GM23338 (cell line): ENCODE data around the gene GTF3C6. TPM values are rescaled to one million over a fixed set of nuclear protein-coding genes. Genes with fewer than 3 reads are reported as not detected.

Experiments
- ATAC-seq: fragments of 200-7000 bp; cut with Tn5 transposase; 3 replicates; pipeline ENCODE4 v1.9.1; 2020
- DNase-seq: peaks from one replicate; pipeline ENCODE4 v3.0.0-alpha.2; 2015; ENCODE audit warnings: low spot score
- H2AFZ ChIP-seq: fragments of 200-600 bp; sonication (generic); 2 replicates; pipeline ENCODE4 v1.8.0; 2016; ENCODE audit warnings: antibody characterized with exemption, mild to moderate bottlenecking, moderate library complexity
- H3F3A ChIP-seq: fragments of 200-600 bp; sonication (generic); replicated peaks from 2 replicates; pipeline ENCODE4 v1.8.0; 2017; ENCODE audit warnings: antibody characterized with exemption, mixed run types, low read depth
- H3K27ac ChIP-seq: fragments of 200-600 bp; sonication (generic); 2 replicates; pipeline ENCODE4 v1.6.1; 2016; ENCODE audit warnings: low read depth
- H3K27me3 ChIP-seq: fragments of 200-600 bp; sonication (generic); 2 replicates; pipeline ENCODE4 v1.8.0; 2016; ENCODE audit warnings: mild to moderate bottlenecking, mixed run types, moderate library complexity; ENCODE audit not compliant: insufficient read depth
- H3K36me3 ChIP-seq: fragments of 200-600 bp; sonication (generic); 2 replicates; pipeline ENCODE4 v1.8.0; 2016; ENCODE audit warnings: mild to moderate bottlenecking; ENCODE audit not compliant: insufficient read depth
- H3K4me1 ChIP-seq: fragments of 200-600 bp; sonication (generic); 2 replicates; pipeline ENCODE4 v1.8.0; 2016; ENCODE audit warnings: mild to moderate bottlenecking, moderate library complexity; ENCODE audit not compliant: insufficient read depth
- H3K4me2 ChIP-seq: fragments of 200-600 bp; sonication (generic); 2 replicates; pipeline ENCODE4 v1.7.1; 2017; ENCODE audit warnings: mixed run types
- H3K4me3 ChIP-seq: fragments of 200-600 bp; sonication (generic); 2 replicates; pipeline ENCODE4 v1.6.1; 2016; ENCODE audit warnings: mixed run types
- H3K79me2 ChIP-seq: fragments of 200-600 bp; sonication (generic); replicated peaks from 2 replicates; pipeline ENCODE4 v1.8.0; 2017; ENCODE audit warnings: mild to moderate bottlenecking; ENCODE audit not compliant: insufficient read depth
- H3K9me2 ChIP-seq: fragments of 200-600 bp; sonication (generic); 2 replicates; pipeline ENCODE4 v1.8.0; 2017; ENCODE audit not compliant: insufficient read depth
- H4K20me1 ChIP-seq: fragments of 200-600 bp; sonication (generic); replicated peaks from 2 replicates; pipeline ENCODE4 v1.8.0; 2017; ENCODE audit warnings: mild to moderate bottlenecking; ENCODE audit not compliant: insufficient read depth
- H3K27ac Mint-ChIP-seq: 2 replicates; pipeline ENCODE4 v1.8.0; 2020; ENCODE audit warnings: inconsistent platforms, mild to moderate bottlenecking, moderate library complexity, mixed read lengths
- H3K27me3 Mint-ChIP-seq: 3 replicates; pipeline ENCODE4 v1.8.0; 2022; ENCODE audit warnings: low read depth, mild to moderate bottlenecking, moderate library complexity, mixed read lengths, inconsistent platforms; ENCODE audit not compliant: insufficient read depth, poor library complexity
- H3K36me3 Mint-ChIP-seq: 3 replicates; pipeline ENCODE4 v1.8.0; 2021; ENCODE audit warnings: low read depth, mild to moderate bottlenecking, inconsistent platforms, moderate library complexity, mixed read lengths
- H3K4me1 Mint-ChIP-seq: 3 replicates; pipeline ENCODE4 v1.8.0; 2020; ENCODE audit warnings: mild to moderate bottlenecking, inconsistent platforms, mixed read lengths
- H3K4me3 Mint-ChIP-seq: 3 replicates; pipeline ENCODE4 v1.8.0; 2021; ENCODE audit warnings: moderate library complexity, mild to moderate bottlenecking, inconsistent platforms, mixed read lengths
- H3K9me3 Mint-ChIP-seq: 3 replicates; pipeline ENCODE4 v1.8.0; 2020; ENCODE audit warnings: moderate library complexity, mild to moderate bottlenecking, inconsistent platforms, mixed read lengths
- CREB1 ChIP-seq: fragments of 250-450 bp; sonication (Bioruptor Pico); IDR thresholded peaks from 2 replicates; pipeline ENCODE4 v1.5.0; 2020; ENCODE audit warnings: low read depth, mild to moderate bottlenecking, moderate library complexity
- EZH2 ChIP-seq: fragments of 200-600 bp; sonication (generic); IDR thresholded peaks from one replicate; pipeline ENCODE4 v1.8.0; 2017; ENCODE audit warnings: antibody characterized with exemption, mild to moderate bottlenecking, low read depth; ENCODE audit not compliant: unreplicated experiment
- JUNB ChIP-seq: IDR thresholded peaks from one replicate; pipeline ENCODE4 v1.6.1; 2016; ENCODE audit warnings: antibody characterized with exemption; ENCODE audit not compliant: unreplicated experiment
- NANOG ChIP-seq: IDR thresholded peaks from 2 replicates; pipeline ENCODE4 v1.6.1; 2016; ENCODE audit warnings: antibody characterized with exemption, borderline replicate concordance
- POLR2AphosphoS5 ChIP-seq: IDR thresholded peaks from 2 replicates; pipeline ENCODE4 v1.6.1; 2016; ENCODE audit warnings: antibody characterized with exemption, low read depth
- STAT1 ChIP-seq: IDR thresholded peaks from one replicate; pipeline ENCODE4 v1.6.1; 2016; ENCODE audit warnings: antibody characterized with exemption; ENCODE audit not compliant: unreplicated experiment
- ZNF114 ChIP-seq: fragments of 250-450 bp; sonication (Bioruptor Pico); IDR thresholded peaks from 2 replicates; pipeline ENCODE4 v1.5.0; 2020; ENCODE audit warnings: mild to moderate bottlenecking, moderate library complexity
- ZNF331 ChIP-seq: fragments of 250-450 bp; sonication (Bioruptor Pico); IDR thresholded peaks from 2 replicates; pipeline ENCODE4 v1.5.0; 2020; ENCODE audit warnings: low read depth, mild to moderate bottlenecking, moderate library complexity
- polyA plus RNA-seq: library from polyadenylated mRNA; unstranded; fragments of >200 nt; fragmentation: Nextera tagmentation; extraction: Ambion mirVana; gene quantifications from 2 replicates; pipeline ENCODE4 v1.2.1, GENCODE V29; 2016
- total RNA-seq: library from RNA; depleted of rRNA; stranded (reverse); fragments of >200 nt; shearing (Covaris generic); gene quantifications from 2 replicates; pipeline ENCODE4 v1.2.3, GENCODE V29; 2014
- TF ChIP-seq, protein P1 (sequence below): IDR thresholded peaks from 2 replicates; pipeline ENCODE4 v1.6.1; 2016; ENCODE audit warnings: antibody characterized with exemption
- TF ChIP-seq, protein P2 (sequence below): fragments of 250-450 bp; sonication (Bioruptor Pico); IDR thresholded peaks from 2 replicates; pipeline ENCODE4 v1.5.0; 2020; ENCODE audit warnings: mild to moderate bottlenecking, moderate library complexity
- TF ChIP-seq, protein P3 (sequence below), 2 experiments: fragments of 200-600 bp in 1 of 2; sonication (generic) in 1 of 2; conservative IDR thresholded peaks; 2 replicates each; pipeline versions ENCODE4 v1.5.1 to v1.6.1; 2016 to 2017; ENCODE audit warnings: antibody characterized with exemption in 2 of 2, low read depth in 2 of 2, mild to moderate bottlenecking in 2 of 2, moderate library complexity in 1 of 2

GTF3C6 gene
- total and polyA plus RNA-seq, 2 experiments from 2014 or later = 41.2 to 245 TPM

DNA sequence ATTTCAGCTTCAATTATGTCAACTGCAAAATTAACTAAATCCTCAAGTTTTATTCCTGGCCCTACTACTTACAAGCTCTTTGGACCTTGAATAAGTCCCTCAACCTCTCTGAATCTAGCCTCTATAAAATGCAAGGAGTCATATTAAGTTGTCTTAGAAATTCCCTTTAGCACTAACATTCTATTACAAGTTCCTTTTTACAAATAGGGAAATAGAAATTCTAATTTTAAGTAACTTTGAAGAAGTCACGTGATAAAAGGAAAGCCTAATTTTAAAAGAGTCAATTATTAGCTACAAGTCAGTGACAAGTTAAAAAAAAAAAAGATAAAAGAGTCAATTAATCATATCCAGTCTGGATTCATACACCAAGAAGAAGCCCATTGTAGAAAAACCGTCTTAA is 24.6 kb upstream of the GTF3C6 start:
- no peaks in the 10 kb centered on the region for H3K9me3 Mint-ChIP-seq
- Histone ChIP-seq H3K4me2 (no peak overlapping the region), H3K36me3 (no peaks in the 10 kb centered on the region), H4K20me1 (no peaks in the 10 kb centered on the region), H3K27ac (no peak overlapping the region), H3F3A (no peaks in the 10 kb centered on the region), H2AFZ (no peak overlapping the region), H3K27me3 (no peaks in the 10 kb centered on the region), H3K79me2 (no peaks in the 10 kb centered on the region), H3K4me3 (no peak overlapping the region), H3K4me1 (no peaks in the 10 kb centered on the region), H3K9me2 (no peaks in the 10 kb centered on the region)
- H3K4me3 Mint-ChIP-seq = no peak overlapping the region
- no peak overlapping the region for H3K27ac Mint-ChIP-seq
- no peaks in the 10 kb centered on the region for H3K4me1 Mint-ChIP-seq
- no peaks in the 10 kb centered on the region for H3K36me3 Mint-ChIP-seq
- no peak for TF ChIP-seq ZNF331
- no peak for TF ChIP-seq EZH2
- TF ChIP-seq NANOG = no peak
- no peak for ATAC-seq
- DNase-seq = no peak
- peaks cover 3% of the 10 kb centered on the region for H3K27me3 Mint-ChIP-seq

DNA sequence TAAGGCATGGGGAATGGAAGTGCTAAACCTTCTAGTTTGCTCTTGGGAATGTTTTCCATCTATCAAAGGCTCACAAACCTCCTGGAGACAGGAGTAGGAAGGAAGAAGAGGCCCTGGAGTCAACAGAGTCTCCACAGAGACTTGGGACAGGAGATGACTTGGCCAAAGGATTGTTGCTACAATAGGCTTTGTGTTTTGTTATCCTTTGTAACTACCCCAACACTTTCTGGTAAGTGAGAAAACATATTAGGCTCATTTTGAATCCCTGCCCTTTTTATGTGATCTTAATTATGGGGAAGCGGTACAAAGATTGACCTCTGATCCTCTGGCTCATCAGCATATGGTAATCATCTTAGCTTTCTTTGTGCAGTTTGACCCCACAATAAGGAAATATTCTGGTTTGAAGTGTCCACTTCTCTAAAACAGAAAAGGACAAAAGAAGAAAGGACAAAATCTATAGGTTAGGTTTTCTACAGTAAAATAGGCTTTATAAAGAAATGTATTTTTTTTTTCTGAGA is 24.1 kb upstream of the GTF3C6 start:
- Mint-ChIP-seq H3K4me3 (no peak overlapping the region), H3K27ac (no peak overlapping the region), H3K36me3 (no peaks in the 10 kb centered on the region), H3K9me3 (no peaks in the 10 kb centered on the region), H3K27me3 (peaks cover 3% of the 10 kb centered on the region), H3K4me1 (no peaks in the 10 kb centered on the region)
- H3K36me3 ChIP-seq = no peaks in the 10 kb centered on the region
- H3K27ac ChIP-seq = no peak overlapping the region
- H2AFZ ChIP-seq = no peak overlapping the region
- H3K4me3 ChIP-seq = no peak overlapping the region
- no peaks in the 10 kb centered on the region for H3K9me2 ChIP-seq
- no peak overlapping the region for H3K4me2 ChIP-seq
- H4K20me1 ChIP-seq = no peaks in the 10 kb centered on the region
- ATAC-seq (no peak), DNase-seq (no peak)
- H3K27me3 ChIP-seq = no peaks in the 10 kb centered on the region
- H3K79me2 ChIP-seq = no peaks in the 10 kb centered on the region
- H3K4me1 ChIP-seq = no peaks in the 10 kb centered on the region
- H3F3A ChIP-seq = no peaks in the 10 kb centered on the region
- TF ChIP-seq CREB1 (CRISPR knock-in tag) (no peak), EZH2 (no peak), ZNF331 (no peak), JUNB (no peak), NANOG (no peak), POLR2AphosphoS5 (no peak), STAT1 (no peak), ZNF114 (CRISPR knock-in tag) (no peak)
- TF ChIP-seq, protein P1, sequence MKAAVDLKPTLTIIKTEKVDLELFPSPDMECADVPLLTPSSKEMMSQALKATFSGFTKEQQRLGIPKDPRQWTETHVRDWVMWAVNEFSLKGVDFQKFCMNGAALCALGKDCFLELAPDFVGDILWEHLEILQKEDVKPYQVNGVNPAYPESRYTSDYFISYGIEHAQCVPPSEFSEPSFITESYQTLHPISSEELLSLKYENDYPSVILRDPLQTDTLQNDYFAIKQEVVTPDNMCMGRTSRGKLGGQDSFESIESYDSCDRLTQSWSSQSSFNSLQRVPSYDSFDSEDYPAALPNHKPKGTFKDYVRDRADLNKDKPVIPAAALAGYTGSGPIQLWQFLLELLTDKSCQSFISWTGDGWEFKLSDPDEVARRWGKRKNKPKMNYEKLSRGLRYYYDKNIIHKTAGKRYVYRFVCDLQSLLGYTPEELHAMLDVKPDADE = no peak
- TF ChIP-seq, protein P2, sequence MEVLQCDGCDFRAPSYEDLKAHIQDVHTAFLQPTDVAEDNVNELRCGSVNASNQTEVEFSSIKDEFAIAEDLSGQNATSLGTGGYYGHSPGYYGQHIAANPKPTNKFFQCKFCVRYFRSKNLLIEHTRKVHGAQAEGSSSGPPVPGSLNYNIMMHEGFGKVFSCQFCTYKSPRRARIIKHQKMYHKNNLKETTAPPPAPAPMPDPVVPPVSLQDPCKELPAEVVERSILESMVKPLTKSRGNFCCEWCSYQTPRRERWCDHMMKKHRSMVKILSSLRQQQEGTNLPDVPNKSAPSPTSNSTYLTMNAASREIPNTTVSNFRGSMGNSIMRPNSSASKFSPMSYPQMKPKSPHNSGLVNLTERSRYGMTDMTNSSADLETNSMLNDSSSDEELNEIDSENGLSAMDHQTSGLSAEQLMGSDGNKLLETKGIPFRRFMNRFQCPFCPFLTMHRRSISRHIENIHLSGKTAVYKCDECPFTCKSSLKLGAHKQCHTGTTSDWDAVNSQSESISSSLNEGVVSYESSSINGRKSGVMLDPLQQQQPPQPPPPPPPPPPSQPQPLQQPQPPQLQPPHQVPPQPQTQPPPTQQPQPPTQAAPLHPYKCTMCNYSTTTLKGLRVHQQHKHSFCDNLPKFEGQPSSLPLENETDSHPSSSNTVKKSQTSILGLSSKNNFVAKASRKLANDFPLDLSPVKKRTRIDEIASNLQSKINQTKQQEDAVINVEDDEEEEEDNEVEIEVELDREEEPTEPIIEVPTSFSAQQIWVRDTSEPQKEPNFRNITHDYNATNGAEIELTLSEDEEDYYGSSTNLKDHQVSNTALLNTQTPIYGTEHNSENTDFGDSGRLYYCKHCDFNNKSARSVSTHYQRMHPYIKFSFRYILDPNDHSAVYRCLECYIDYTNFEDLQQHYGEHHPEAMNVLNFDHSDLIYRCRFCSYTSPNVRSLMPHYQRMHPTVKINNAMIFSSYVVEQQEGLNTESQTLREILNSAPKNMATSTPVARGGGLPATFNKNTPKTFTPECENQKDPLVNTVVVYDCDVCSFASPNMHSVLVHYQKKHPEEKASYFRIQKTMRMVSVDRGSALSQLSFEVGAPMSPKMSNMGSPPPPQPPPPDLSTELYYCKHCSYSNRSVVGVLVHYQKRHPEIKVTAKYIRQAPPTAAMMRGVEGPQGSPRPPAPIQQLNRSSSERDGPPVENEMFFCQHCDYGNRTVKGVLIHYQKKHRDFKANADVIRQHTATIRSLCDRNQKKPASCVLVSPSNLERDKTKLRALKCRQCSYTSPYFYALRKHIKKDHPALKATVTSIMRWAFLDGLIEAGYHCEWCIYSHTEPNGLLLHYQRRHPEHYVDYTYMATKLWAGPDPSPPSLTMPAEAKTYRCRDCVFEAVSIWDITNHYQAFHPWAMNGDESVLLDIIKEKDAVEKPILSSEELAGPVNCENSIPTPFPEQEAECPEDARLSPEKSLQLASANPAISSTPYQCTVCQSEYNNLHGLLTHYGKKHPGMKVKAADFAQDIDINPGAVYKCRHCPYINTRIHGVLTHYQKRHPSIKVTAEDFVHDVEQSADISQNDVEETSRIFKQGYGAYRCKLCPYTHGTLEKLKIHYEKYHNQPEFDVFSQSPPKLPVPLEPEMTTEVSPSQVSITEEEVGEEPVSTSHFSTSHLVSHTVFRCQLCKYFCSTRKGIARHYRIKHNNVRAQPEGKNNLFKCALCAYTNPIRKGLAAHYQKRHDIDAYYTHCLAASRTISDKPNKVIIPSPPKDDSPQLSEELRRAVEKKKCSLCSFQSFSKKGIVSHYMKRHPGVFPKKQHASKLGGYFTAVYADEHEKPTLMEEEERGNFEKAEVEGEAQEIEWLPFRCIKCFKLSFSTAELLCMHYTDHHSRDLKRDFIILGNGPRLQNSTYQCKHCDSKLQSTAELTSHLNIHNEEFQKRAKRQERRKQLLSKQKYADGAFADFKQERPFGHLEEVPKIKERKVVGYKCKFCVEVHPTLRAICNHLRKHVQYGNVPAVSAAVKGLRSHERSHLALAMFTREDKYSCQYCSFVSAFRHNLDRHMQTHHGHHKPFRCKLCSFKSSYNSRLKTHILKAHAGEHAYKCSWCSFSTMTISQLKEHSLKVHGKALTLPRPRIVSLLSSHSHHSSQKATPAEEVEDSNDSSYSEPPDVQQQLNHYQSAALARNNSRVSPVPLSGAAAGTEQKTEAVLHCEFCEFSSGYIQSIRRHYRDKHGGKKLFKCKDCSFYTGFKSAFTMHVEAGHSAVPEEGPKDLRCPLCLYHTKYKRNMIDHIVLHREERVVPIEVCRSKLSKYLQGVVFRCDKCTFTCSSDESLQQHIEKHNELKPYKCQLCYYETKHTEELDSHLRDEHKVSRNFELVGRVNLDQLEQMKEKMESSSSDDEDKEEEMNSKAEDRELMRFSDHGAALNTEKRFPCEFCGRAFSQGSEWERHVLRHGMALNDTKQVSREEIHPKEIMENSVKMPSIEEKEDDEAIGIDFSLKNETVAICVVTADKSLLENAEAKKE (CRISPR knock-in tag) = no peak
- TF ChIP-seq, protein P3, sequence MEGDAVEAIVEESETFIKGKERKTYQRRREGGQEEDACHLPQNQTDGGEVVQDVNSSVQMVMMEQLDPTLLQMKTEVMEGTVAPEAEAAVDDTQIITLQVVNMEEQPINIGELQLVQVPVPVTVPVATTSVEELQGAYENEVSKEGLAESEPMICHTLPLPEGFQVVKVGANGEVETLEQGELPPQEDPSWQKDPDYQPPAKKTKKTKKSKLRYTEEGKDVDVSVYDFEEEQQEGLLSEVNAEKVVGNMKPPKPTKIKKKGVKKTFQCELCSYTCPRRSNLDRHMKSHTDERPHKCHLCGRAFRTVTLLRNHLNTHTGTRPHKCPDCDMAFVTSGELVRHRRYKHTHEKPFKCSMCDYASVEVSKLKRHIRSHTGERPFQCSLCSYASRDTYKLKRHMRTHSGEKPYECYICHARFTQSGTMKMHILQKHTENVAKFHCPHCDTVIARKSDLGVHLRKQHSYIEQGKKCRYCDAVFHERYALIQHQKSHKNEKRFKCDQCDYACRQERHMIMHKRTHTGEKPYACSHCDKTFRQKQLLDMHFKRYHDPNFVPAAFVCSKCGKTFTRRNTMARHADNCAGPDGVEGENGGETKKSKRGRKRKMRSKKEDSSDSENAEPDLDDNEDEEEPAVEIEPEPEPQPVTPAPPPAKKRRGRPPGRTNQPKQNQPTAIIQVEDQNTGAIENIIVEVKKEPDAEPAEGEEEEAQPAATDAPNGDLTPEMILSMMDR (conservative IDR thresholded peaks at IDR 0.05; ENCODE audit: low read depth in 2 of 2) = no peak
